Central memory CD4-positive, alpha-beta T cell (primary cell): ENCODE results near the gene TRAPPC1.

ENCODE experiments used
- DNase-seq: peaks from one replicate; pipeline ENCODE4 v3.0.0; 2022

The TRAPPC1 gene

GRCh38 chr17:7940034-7940433 is 8.3 kb upstream of the TRAPPC1 start:
- no peak for DNase-seq

DNA sequence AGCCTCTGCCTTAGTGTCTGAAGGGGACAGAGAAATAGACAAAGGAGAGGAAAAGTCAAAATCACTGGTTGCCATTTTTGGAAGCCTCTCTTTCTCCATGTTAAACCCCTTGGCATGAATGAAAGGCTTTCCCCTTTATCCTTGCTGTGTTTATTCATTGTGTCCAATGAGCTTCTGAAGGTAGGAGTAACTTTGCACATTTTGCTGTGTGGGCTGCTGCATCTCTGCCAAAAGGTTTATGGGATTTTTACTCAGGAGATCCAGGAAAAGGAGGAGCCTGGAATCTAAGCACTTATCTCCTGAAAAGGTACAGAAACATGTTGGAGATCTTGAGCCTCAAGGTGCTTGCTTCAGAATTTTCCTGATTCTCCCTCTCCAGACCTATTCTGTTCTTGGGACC is 4.1 kb upstream of the TRAPPC1 start:
- DNase-seq, result no peak

GRCh38 chr17:7932949-7933348 is 1.2 kb upstream of the TRAPPC1 start:
- no peak for DNase-seq

- DNase-seq, result peak; percentile 11
Measured at GRCh38 chr17:7932483-7932891, 741 bp upstream of the TRAPPC1 start.

DNA sequence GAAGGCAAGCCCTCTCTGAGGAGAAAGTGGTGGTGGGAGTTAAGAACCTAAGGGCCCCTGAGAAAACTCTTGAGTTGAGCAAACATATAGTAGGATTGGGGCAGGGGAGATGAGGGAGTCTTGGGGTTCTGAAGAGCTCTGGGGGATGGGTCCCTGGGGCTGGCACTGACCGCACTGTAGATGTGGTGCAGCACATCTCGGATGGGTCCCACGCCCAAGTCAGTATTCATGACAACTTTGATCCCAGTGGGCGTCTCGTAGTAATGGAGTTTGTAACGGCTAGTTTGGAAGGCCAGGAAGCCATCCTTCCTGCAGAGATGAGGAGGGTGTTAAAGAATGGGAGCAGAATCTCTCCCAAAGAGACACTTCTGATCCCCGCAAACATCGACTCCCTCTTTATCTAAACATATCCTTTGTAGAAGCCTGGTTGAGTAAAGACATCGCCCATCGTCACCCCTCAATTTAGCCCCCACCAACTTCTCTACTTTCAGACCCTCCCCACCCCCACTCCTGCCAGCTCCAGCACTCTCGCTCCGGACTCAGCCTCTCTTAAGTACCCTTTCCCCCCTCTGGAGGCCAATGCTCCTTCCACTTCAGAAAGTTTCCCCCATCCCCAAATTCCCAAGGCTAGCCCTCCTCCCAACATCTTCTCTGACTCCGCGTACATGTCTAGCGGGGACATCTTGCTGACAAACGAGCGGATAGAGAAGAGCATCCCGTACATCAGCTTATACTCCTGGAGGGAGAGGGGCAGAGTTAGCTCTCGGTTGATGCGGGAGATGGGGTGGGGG is 710 bp downstream of the TRAPPC1 start:
- no peak for DNase-seq

DNA sequence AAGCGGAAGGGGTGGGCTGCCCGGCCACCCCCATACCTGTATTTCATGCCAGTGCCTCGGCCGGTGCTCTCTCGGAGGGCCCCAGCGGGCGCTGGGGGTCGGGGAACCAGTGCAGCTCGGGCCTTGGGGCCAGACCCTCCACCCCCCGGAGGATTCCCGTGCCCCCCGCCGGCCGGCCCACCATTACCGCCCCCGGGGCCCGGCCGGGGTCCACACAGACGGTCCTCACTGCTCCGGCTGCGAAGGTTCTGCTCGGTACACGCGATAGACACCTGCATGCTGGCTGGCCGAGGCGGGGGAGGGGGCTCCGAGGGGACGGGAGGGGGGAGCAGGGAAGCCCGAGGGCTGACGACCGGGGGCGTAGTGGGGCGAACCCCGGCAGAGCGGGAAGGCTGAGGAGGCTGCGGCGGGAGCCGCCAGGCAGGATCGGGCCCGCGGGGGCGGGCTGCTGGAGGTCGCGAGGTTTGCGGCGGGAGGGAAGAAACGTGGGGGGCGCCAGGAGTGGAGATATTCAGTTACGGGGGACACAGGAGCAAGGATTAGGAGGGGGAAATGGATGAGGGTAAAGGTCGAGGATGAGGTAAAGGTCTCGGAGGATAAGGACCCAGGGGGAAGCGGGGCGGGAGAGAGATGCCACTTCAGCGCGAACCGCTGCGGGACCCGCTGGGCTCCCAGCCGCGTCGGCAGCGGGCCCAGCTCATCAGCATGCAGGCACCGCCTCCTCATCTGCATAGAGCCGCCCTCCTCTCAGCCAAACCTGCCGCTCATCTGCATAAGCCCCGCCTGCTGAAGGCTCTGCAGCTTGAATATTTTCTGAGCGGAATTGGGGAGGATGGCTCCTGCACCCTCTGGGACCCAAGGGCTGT is 2.4 kb downstream of the TRAPPC1 start, which contains the start of gene KCNAB3:
Gene KCNAB3 (minus strand): TSS at position 699 of the 866 bp plus-strand sequence. CDS start 421 bp downstream, at position 278.
- DNase-seq, result peak; percentile 65

GRCh38 chr17:7927596-7927995 is 4.2 kb downstream of the TRAPPC1 start:
- DNase-seq, result no peak

DNA sequence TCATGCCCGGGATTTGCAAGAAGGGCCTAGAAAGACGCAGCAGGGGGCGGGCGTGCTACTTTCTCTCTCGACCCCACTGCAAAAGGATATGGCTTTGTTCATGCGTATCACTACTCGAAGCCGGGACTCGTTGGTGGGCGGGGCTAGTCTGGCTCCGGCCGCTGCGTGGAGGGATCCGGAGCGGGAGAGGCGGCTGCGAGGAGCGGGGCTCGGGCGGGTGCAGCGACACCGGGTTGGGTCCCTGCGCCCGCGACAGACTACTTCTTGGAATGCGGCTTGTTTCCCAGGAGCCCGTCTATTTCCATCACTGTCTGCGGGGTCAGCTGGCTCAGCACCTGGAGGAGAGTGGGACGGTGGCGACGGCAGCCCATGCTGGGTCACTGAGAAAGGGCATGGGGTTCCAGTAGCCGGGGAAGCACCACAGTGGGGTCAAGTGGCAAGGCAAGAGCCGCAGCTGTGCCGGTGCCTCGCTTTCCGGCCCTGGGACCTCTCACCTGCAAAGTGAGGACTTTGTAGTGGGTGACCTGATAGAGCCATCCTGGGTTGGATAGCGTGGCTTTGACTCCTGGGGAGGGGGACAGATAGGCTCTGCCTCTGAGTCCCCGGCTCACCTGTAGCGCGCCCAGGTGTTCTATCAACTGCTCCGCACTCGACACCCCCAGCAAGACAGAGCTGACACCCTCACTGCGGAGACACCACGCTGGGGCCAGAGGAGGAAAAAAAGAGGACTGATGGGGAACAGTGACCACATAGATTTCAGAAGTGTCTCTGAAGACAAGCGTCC is 8.7 kb downstream of the TRAPPC1 start:
- DNase-seq, result peak; percentile 76

DNA sequence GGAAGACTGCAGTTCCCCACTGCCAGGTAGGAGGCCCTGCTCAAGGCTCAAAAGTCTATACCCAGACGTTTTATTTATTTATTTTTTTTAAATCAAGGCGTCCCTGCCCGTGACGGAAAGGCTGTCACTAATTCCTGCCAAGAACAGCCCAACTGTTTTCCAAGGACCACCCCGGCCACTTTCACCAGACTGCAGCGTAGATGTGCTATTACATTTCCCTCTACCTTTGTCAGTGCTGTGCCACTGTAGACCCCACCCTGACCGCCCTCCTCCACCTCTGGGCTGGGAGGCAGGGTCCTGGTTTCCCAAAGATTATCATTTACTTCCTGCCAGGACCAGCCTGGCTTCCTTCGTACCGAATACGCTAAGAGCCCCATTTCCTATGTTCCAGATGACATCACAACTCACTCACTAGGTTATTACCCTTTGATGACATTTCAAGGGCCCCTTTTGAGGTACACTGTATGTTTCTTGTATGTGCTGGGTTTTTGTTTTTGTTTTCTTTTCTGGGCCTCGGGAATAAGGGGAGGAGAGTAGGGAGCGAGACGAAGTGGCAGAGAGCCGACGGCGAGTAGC is 9.4 kb downstream of the TRAPPC1 start:
- DNase-seq, result no peak

GRCh38 chr17:7916808-7917207 is 14.9 kb downstream of the TRAPPC1 start:
- no peak for DNase-seq

- no peak for DNase-seq
Measured at GRCh38 chr17:7916385-7916682, 15.4 kb downstream of the TRAPPC1 start.

DNA sequence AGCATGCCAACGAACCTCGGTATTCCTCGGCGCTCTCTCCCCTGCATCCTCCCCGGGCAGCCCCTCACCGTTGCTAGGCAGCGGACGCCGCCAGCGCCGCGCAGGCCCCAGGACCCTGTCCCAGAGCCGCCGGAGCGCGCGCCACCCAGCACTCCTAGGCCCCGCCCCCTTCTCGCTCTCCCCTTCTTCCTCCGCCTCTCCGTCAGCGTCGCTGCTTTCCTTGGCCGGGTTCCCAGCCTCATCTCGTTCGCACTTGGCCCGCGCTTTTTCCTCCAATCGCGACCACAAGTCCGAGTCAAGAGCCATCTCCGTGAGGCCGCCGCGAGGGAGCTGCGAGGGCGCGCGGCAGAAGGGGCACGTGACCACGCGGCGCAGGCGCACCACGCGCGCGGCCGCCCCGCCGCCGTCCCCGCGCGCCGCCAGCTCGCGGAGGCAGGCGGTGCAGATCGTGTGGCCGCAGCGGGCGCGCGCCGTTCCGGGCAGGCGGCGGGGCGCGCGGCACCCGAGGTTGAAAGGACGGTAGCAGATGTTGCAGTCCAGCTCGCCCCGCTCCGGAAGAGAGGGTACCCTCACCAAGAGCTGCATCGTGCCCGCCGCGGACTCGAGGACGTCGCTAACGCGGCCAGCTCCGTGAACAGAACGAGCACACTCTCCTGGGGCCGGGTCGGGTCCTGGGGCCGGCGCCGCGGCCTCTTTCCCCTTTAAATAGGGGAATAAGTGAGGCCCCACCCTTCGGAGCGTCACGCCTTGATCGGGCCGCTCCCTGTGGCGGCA is 15.9 kb downstream of the TRAPPC1 start, which contains the start of gene RNF227:
Gene RNF227 (minus strand): TSS at position 679 of the 774 bp plus-strand sequence. CDS start 94 bp downstream, at position 585.
- DNase-seq, result peak; percentile 79

GRCh38 chr17:7915179-7915610 is 16.6 kb downstream of the TRAPPC1 start:
- DNase-seq, result no peak

DNA sequence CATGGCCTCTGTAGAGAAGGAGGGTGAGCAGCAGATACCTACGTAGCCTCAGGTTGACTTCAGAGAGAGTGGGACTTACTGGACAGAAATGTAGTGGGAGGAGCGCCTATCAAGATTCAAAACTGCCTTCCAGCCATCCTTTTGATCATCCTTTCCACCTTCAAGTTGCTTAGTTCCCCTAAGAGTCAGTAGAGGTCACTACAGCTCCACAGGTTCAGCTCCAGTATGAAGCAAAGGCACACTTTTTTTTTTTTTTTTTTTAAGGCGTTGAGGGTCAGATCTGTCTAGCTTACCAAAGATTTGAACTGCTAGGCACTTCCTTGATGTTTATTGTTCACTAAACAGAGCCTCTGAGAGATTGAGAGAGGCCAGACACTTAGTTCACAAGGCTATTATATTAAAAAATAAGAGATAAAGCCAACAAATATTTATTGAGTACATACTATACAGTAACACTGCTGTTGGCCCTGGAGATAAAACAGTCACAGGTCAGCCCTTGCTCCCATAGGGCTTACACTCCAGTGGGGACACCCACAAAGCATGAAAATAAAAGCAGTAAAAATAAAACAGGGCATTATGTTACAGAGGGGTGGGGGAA is 18.7 kb downstream of the TRAPPC1 start:
- peak; percentile 68 for DNase-seq

- DNase-seq, result no peak
Measured at GRCh38 chr17:7911116-7911515, 20.6 kb downstream of the TRAPPC1 start.

- DNase-seq, result no peak
Measured at GRCh38 chr17:7910711-7911110, 21.0 kb downstream of the TRAPPC1 start.

- no peak for DNase-seq
Measured at GRCh38 chr17:7910281-7910680, 21.5 kb downstream of the TRAPPC1 start.

DNA sequence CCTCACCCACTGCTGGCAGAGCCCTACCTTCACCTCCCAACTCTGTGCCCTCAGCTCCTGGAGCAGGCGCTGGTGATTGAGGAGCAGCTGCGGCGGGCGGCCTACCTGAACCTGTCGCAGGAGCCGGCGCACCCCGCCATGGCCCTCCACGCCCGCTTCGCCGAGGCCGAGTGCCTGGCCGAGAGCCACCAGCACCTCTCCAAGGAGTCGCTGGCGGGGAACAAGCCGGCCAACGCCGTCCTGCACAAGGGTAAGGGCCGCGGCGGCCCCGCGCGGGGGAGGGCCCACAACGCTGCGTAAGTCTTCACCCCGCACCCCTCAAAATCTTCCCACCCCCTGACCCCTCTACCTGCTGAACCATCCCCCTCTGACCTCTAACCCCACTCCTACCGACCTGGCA is 22.7 kb downstream of the TRAPPC1 start:
- DNase-seq, result no peak

- DNase-seq, result no peak
Measured at GRCh38 chr17:7903154-7904103, 28.3 kb downstream of the TRAPPC1 start.

- DNase-seq, result peak; percentile 26
Measured at GRCh38 chr17:7897773-7898172, 34.0 kb downstream of the TRAPPC1 start.
